Spleen (tissue), 11 donors: ENCODE data around the gene USP24. TPM values are rescaled to one million over a fixed set of nuclear protein-coding genes. Genes with fewer than 3 reads are reported as not detected.

Experiments used
- DNase-seq: peaks from one replicate; pipeline ENCODE4 v3.0.0-alpha.2; 2020
- H3K27ac ChIP-seq, 8 donors: fragments of 200-600 bp; sonication (generic) in 7 of 8; 1 replicate in 4 of 8; 2 replicates in 4 of 8; pipeline versions ENCODE4 v1.5.0 to v1.8.0; 2016 to 2021; ENCODE audit warnings: inconsistent platforms in 4 of 8, mild to moderate bottlenecking in 4 of 8, moderate library complexity in 1 of 8
- H3K27me3 ChIP-seq, 7 donors: fragments of 200-600 bp; sonication (generic) in 6 of 7; replicated peaks in 1 of 7; 1 replicate in 4 of 7; 2 replicates in 3 of 7; pipeline versions ENCODE4 v1.5.0 to v1.8.0; 2016 to 2021; ENCODE audit warnings: inconsistent platforms in 3 of 7, mild to moderate bottlenecking in 1 of 7
- H3K36me3 ChIP-seq, 6 donors: fragments of 200-600 bp; sonication (generic) in 5 of 6; 1 replicate in 4 of 6; 2 replicates in 2 of 6; pipeline versions ENCODE4 v1.5.0 to v1.8.0; 2016 to 2021; ENCODE audit warnings: inconsistent platforms in 2 of 6
- H3K4me1 ChIP-seq, 6 donors: fragments of 200-600 bp; sonication (generic) in 5 of 6; 1 replicate in 3 of 6; 2 replicates in 3 of 6; pipeline versions ENCODE4 v1.5.0 to v1.8.0; 2016 to 2021; ENCODE audit warnings: inconsistent platforms in 3 of 6
- H3K4me3 ChIP-seq, 8 donors: fragments of 200-600 bp; sonication (generic) in 7 of 8; 1 replicate in 4 of 8; 2 replicates in 4 of 8; pipeline versions ENCODE4 v1.5.0 to v1.8.0; 2016 to 2021; ENCODE audit warnings: inconsistent platforms in 4 of 8, mild to moderate bottlenecking in 4 of 8, moderate library complexity in 2 of 8
- H3K9me3 ChIP-seq, 8 donors: fragments of 200-600 bp; sonication (generic) in 7 of 8; 1 replicate in 4 of 8; 2 replicates in 4 of 8; pipeline versions ENCODE4 v1.5.0 to v1.8.0; 2016 to 2021; ENCODE audit warnings: inconsistent platforms in 4 of 8
- POLR2A ChIP-seq, 3 donors: fragments of 450-650 bp; IDR thresholded peaks; one replicate each; pipeline ENCODE4 v1.5.1; 2017; ENCODE audit warnings: antibody characterized with exemption in 3 of 3, mild to moderate bottlenecking in 1 of 3
- POLR2AphosphoS5 ChIP-seq, 3 donors: sonication (generic); formaldehyde crosslinking; IDR thresholded peaks; one replicate each; pipeline ENCODE4 v1.5.1; 2017; ENCODE audit warnings: antibody characterized with exemption in 3 of 3
- WGBS, 5 donors: extraction: QIAGEN DNeasy Blood & Tissue Kit in 3 of 5; methylation state at CpG; one replicate each; pipeline versions ENCODE4 v1.1.5 to v1.1.7; 2013 to 2018; 5-methylcytosine and 5-hydroxymethylcytosine counted together
- intact Hi-C: fragments of 100-400 bp; cut with DNase I; formaldehyde crosslinking; loops from one replicate; pipeline ENCODE4 v1.15.0; 2023; ENCODE audit warnings: low total_unique reads
- polyA plus RNA-seq, 3 donors: library from polyadenylated mRNA; stranded (reverse); fragments of 200-250 nt; gene quantifications; one replicate each; pipeline ENCODE4 v1.2.1, GENCODE V29; 2013
- total RNA-seq, 7 donors: library from RNA; depleted of rRNA in 3 of 7; stranded (reverse); fragments of >200 nt in 3 of 7; fragmentation: NEBNext Ultra II Directional in 4 of 7; extraction: Animal tissue kit (Norgen Biotek cat#: 25700) in 4 of 7; gene quantifications; one replicate each; pipeline versions ENCODE4 v1.1.0 to v1.2.1, GENCODE V29; 2016 to 2021
- TF ChIP-seq, protein P1 (sequence below), 11 experiments: fragments of 200-600 bp in 7 of 11; fragments of 450-650 bp in 4 of 11; sonication (generic) in 4 of 11; IDR thresholded peaks in 8 of 11; conservative IDR thresholded peaks in 3 of 11; 1 replicate in 7 of 11; 2 replicates in 4 of 11; pipeline versions ENCODE4 v1.4.0 to v1.8.0; 2016 to 2021; ENCODE audit warnings: antibody characterized with exemption in 11 of 11, inconsistent platforms in 4 of 11, mild to moderate bottlenecking in 1 of 11
- donor health status: healthy with polysubstance abuse.
- donor health status: DM: no; HTN: no; CAD: no; lungs with moderate emphysema.
- donor health status: DM: no; HTN: no; CAD: no.
- donor health status: Bipolar disorder and iron deficiency.
- donor health status: healthy.
- donor health status: DM: no; HTN: no; CAD: no.
- donor health status: DM: yes; HTN: yes; CAD: no.

The USP24 gene
- total and polyA plus RNA-seq, 10 donors: 11.6 to 94.5 (median 70.1) TPM

DNA sequence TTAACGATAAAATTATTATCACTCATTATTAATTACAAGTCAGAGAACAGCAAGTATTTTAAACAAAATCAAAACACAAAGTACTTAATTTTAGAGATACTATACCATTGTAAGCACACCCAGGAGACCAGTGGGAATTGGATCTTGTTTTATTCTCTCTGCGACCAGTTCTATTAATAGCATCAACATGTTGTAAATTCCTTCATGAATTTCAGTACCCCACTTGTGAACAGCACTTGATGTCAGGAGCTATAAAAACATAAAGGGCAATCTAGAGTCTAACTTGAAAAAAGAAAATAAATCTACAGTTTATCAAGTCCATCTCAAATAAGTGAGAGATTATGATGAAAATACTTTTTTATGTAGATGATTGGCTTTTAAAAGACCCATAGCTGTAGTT lies 42.9 kb downstream of the USP24 start:
- Histone ChIP-seq H3K9me3 (no peaks in the 10 kb centered on the region), H3K4me3 (no peak overlapping the region), H3K4me1 (peaks cover 0 to 12% (median 0%) of the 10 kb centered on the region in 6 donors), H3K36me3 (peaks cover 0 to 88% (median 32%) of the 10 kb centered on the region in 6 donors), H3K27me3 (no peaks in the 10 kb centered on the region), H3K27ac (no peak overlapping the region)
- intact Hi-C loops: no loop called here
- 87 to 95% (median 94%) methylated on average over 2 of the region's 2 CpGs for WGBS, 5 donors
- TF ChIP-seq POLR2A (IDR thresholded peaks at IDR 0.05): no peak
- TF ChIP-seq POLR2AphosphoS5 (IDR thresholded peaks at IDR 0.05): no peak
- TF ChIP-seq, protein P1, sequence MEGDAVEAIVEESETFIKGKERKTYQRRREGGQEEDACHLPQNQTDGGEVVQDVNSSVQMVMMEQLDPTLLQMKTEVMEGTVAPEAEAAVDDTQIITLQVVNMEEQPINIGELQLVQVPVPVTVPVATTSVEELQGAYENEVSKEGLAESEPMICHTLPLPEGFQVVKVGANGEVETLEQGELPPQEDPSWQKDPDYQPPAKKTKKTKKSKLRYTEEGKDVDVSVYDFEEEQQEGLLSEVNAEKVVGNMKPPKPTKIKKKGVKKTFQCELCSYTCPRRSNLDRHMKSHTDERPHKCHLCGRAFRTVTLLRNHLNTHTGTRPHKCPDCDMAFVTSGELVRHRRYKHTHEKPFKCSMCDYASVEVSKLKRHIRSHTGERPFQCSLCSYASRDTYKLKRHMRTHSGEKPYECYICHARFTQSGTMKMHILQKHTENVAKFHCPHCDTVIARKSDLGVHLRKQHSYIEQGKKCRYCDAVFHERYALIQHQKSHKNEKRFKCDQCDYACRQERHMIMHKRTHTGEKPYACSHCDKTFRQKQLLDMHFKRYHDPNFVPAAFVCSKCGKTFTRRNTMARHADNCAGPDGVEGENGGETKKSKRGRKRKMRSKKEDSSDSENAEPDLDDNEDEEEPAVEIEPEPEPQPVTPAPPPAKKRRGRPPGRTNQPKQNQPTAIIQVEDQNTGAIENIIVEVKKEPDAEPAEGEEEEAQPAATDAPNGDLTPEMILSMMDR (IDR thresholded peaks at IDR 0.05 in 8 of 11, conservative IDR thresholded peaks at IDR 0.05 in 3 of 11): no peak
- DNase-seq: no peak

DNA sequence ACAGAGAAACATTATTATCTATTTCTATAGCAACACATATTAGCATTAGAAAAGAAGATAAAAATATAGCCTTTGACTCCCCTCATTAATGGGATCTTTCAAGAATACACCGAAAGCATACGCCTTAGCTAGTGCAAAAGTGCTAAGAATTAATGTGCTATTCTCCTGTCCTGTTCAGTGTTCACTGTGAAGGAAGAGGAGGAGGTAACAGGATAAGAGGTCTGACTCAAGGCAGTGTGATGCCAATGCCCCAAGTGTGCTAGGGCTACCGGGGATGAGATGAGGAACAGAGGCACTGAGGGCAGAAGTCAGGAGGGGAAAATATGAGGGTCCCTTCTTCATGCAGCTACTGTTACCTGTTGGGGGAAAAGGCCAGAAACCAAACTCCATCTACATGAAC lies 43.5 kb downstream of the USP24 start:
- H3K27ac ChIP-seq: no peak overlapping the region
- no peak for DNase-seq
- TF ChIP-seq POLR2AphosphoS5 (IDR thresholded peaks at IDR 0.05) (no peak), POLR2A (IDR thresholded peaks at IDR 0.05) (no peak)
- TF ChIP-seq, protein P1 (IDR thresholded peaks at IDR 0.05 in 8 of 11, conservative IDR thresholded peaks at IDR 0.05 in 3 of 11): no peak
- H3K36me3 ChIP-seq: peaks cover 0 to 88% (median 31%) of the 10 kb centered on the region in 6 donors
- H3K4me3 ChIP-seq: no peak overlapping the region
- peaks cover 0 to 12% (median 0%) of the 10 kb centered on the region in 6 donors for H3K4me1 ChIP-seq
- no peaks in the 10 kb centered on the region for H3K9me3 ChIP-seq
- intact Hi-C loops: no loop called here
- WGBS, 5 donors: 96 to 98% (median 96%) methylated on average over 3 of the region's 3 CpGs
- H3K27me3 ChIP-seq: no peaks in the 10 kb centered on the region

DNA sequence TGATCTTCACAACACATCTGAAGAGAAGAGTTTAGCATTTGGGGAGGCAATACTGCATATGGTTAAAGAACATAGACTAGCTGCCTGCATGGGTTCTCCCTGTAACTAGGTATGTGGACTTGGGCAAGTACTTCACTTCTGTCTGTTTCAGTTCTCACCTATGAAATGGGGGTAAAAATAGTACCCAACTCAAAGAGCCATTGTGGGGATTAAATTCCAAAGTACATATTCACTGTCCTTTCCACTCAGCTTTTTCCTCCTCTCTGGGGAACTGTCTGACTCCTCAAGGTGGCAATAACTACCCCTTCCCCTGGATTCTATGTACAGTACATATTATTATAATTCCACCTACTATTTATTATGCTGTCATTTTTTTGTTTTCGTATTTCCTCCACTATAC lies 44.7 kb downstream of the USP24 start:
- H3K4me3 ChIP-seq: no peak overlapping the region
- no peak overlapping the region for H3K27ac ChIP-seq
- DNase-seq: no peak
- peaks cover 0 to 89% (median 30%) of the 10 kb centered on the region in 6 donors for H3K36me3 ChIP-seq
- 93 to 98% (median 97%) methylated on average over 1 of the region's 1 CpG for WGBS, 5 donors
- no peaks in the 10 kb centered on the region for H3K9me3 ChIP-seq
- TF ChIP-seq POLR2AphosphoS5 (IDR thresholded peaks at IDR 0.05): no peak
- TF ChIP-seq, protein P1 (IDR thresholded peaks at IDR 0.05 in 8 of 11, conservative IDR thresholded peaks at IDR 0.05 in 3 of 11): no peak
- no peak for TF ChIP-seq POLR2A (IDR thresholded peaks at IDR 0.05)
- peaks cover 0 to 12% (median 0%) of the 10 kb centered on the region in 6 donors for H3K4me1 ChIP-seq
- intact Hi-C loops: no loop called here
- H3K27me3 ChIP-seq: no peaks in the 10 kb centered on the region

DNA sequence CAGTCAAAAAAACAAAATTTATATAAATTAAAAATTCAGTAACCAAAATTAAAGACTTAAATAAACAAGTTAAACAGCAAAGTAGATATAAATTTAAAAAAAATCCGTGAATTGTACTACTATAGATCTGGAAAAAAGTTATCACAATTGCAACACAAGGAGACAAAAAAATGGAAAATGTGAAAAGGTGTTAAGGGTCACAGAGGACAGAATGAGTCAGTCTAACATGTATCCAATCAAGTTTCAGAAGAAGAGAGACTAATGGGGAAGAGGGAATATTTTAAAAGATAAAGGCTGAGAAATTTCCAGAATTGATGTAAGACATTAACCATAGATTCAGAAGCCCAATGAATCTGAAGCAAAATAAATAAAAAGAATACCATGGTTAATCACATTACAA lies 46.0 kb downstream of the USP24 start:
- no peak for DNase-seq
- H3K4me1 ChIP-seq: peaks cover 0 to 12% (median 0%) of the 10 kb centered on the region in 6 donors
- intact Hi-C loops: no loop called here
- no peaks in the 10 kb centered on the region for H3K27me3 ChIP-seq
- H3K4me3 ChIP-seq: no peak overlapping the region
- WGBS, 5 donors: 71 to 93% (median 88%) methylated on average over 1 of the region's 1 CpG
- TF ChIP-seq POLR2AphosphoS5 (IDR thresholded peaks at IDR 0.05) (no peak), POLR2A (IDR thresholded peaks at IDR 0.05) (no peak)
- TF ChIP-seq, protein P1 (IDR thresholded peaks at IDR 0.05 in 8 of 11, conservative IDR thresholded peaks at IDR 0.05 in 3 of 11): no peak
- no peak overlapping the region for H3K27ac ChIP-seq
- no peaks in the 10 kb centered on the region for H3K9me3 ChIP-seq
- peaks cover 0 to 89% (median 35%) of the 10 kb centered on the region in 6 donors for H3K36me3 ChIP-seq
